Stomach (tissue), 4 donors: ENCODE measurements around the gene CA11.
A peak's percentile ranks its signal among the peaks of the same experiment; 100 is the strongest.

Experiments
- CTCF ChIP-seq, 7 experiments: fragments of 450-650 bp in 4 of 7; fragments of 200-600 bp in 3 of 7; sonication (generic) in 3 of 7; IDR thresholded peaks; one replicate each; pipeline ENCODE4 v1.5.1; 2016 to 2019; ENCODE audit warnings: antibody characterized with exemption in 7 of 7, control low read depth in 2 of 7, mild to moderate bottlenecking in 1 of 7
- POLR2A ChIP-seq, 4 donors: fragments of 450-650 bp; IDR thresholded peaks; one replicate each; pipeline ENCODE4 v1.6.1; 2016; ENCODE audit warnings: antibody characterized with exemption in 4 of 4, control low read depth in 2 of 4, mild to moderate bottlenecking in 1 of 4, moderate library complexity in 1 of 4
- POLR2AphosphoS5 ChIP-seq, 3 donors: sonication (generic); formaldehyde crosslinking; IDR thresholded peaks; one replicate each; pipeline ENCODE4 v1.6.1; 2016; ENCODE audit warnings: antibody characterized with exemption in 3 of 3

GRCh38 chr19:48678201-48678600, 32.2 kb upstream of the CA11 start:
- TF ChIP-seq CTCF (IDR thresholded peaks at IDR 0.05) (no peak), POLR2A (IDR thresholded peaks at IDR 0.05) (no peak), POLR2AphosphoS5 (IDR thresholded peaks at IDR 0.05) (peak in 2 of 3 donors; percentile 76 to 82)
